SKM-1 treated with dmso at 0.1 percent for 144 hours (cell line): ENCODE measurements around the gene SLC6A13.
"Not testable (repeated sequence)": the region's sequence is repeated elsewhere in the genome, so short reads cannot be mapped to it uniquely, and the experiment has no call there.

ENCODE experiments used
- DNase-seq: peaks from one replicate; lab custom pipeline; 2025; ENCODE audit not compliant: unreplicated experiment; lab: John Stamatoyannopoulos, UW

Gene SLC6A13

GRCh38 chr12:217029-217428 is 45.6 kb downstream of the SLC6A13 start:
- not testable (repeated sequence) for DNase-seq

- DNase-seq, result no peak
Observed at GRCh38 chr12:215116-215515, 47.5 kb downstream of the SLC6A13 start.

GRCh38 chr12:214003-214741 is 48.5 kb downstream of the SLC6A13 start, which contains the start of gene SLC6A12:
Gene SLC6A12 (minus strand): TSS chr12:214157. CDS start chr12:209986, 4,171 bp downstream.
- DNase-seq, result no peak

- DNase-seq, result no peak
Observed at GRCh38 chr12:213527-213932, 49.1 kb downstream of the SLC6A13 start.

- no peak for DNase-seq
Observed at GRCh38 chr12:212715-213526, 49.7 kb downstream of the SLC6A13 start.

GRCh38 chr12:212415-212714 is 50.3 kb downstream of the SLC6A13 start:
- DNase-seq, result no peak

DNA sequence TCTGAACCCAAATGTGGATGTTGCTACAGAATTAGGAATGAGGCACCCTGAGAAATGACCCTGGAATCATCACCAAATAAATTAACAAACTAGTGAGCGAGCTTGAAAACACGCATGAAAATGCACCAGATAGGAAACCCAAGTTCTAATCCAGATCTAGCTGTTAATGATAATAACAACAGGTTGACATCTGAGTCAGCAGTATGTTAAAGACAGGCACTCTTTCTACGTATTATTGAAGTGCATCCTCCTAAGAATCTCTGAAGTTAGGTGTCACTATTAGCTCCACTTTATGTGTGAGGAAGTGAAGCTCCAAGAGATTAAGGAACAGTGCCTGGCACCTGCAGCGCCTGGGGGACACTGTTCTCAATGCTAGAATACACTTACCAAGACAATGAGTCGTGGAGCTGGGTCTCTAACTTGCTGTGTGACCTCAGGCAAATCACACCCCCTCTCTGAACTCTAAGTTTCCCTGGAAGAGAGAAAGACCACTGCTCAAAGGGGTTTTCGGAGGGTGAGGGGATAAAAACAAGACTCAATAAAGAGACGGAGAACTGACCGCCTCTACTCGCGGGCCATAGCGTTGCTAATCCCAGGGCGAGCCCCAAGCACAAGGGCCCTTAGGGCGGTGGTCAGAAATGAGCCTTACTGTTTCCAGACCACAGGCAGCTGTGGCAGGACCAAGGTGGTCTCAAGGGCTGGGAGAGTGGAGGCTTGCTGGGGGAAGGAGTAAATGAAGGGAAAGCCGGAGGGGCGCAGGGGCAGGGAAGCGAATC is 50.8 kb downstream of the SLC6A13 start:
- DNase-seq, result no peak

- DNase-seq, result no peak
Observed at GRCh38 chr12:211142-211465, 51.5 kb downstream of the SLC6A13 start.

DNA sequence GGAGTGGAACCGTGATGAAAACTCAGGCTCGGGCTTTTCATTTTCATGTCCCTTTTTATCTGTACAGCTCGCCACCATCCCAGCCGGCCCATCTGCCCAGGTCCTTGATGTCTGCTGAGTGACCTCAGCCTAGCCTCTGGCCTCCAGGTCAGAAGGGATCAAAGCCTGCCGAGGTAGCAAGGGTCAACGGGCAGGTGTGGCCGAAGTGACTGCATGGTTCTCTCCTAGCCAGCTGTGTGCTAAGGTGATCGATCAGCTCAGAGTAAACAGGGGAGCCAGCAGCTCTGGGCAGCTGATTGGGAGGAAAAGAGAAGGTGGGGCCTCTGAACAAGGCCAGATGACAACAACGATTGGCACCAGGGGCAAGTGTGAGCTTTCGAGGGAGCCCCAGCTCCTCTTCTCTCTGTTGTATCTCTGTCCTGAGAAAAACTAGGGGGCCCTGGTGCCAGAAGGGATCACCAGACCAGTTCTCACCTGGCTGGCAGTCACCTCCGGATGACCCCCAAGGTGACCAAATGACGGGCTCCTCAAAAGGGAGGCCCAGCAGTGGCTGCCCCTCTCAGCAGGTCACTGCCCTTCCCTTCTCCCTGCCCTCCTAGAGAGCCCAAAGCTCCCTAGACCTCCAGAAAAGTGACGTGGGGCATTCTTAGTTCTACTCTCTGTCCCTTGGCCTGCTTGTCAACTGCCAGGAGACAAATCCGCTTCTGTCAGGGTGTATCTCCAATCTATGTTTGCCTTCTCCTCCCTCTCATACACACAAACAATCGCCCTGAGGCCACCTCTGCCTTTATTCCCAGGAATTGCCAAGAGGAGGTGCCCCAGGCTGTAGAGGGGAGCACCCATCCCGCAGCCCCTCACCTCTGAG is 52.1 kb downstream of the SLC6A13 start:
- no peak for DNase-seq

GRCh38 chr12:209851-210250 is 52.8 kb downstream of the SLC6A13 start:
- no peak for DNase-seq

DNA sequence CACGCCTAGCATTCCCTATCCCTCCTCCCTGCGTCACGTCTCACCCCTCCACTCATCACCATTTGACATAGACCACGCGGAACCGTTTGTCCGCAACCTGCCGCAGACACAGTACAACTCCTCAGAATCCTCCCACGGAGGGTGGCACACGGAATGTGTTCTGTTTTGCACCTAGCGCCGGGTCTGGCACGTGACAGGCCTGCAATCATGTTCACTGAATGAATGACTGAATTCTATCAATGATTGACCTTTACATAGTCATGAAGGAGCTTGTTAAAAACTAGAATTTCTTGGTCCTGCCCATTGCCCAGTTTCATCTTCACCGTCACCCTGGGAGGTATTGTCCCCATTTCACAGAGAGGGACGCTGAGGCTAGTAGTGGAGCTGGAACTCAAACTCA is 53.4 kb downstream of the SLC6A13 start:
- DNase-seq, result no peak

DNA sequence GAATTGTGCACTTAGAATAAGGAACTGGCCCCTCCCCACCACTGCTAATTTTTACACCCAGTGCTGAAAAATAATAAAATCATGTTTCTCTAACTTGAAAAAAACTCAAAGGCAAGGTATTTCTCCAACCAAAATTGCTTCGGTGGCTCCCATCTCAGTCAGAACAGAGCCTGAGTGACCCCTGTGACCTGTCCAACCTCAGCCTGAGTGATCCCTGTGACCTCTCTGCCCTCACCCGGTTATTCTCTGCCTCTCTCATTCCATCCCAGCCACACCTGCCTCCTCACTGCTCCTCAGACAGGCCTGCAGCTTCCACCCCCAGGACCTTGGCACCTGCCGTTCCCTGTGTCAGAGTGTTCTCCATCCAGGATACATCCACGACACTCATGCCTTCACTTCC is 53.8 kb downstream of the SLC6A13 start:
- no peak for DNase-seq

GRCh38 chr12:207804-208203 is 54.8 kb downstream of the SLC6A13 start:
- no peak for DNase-seq

DNA sequence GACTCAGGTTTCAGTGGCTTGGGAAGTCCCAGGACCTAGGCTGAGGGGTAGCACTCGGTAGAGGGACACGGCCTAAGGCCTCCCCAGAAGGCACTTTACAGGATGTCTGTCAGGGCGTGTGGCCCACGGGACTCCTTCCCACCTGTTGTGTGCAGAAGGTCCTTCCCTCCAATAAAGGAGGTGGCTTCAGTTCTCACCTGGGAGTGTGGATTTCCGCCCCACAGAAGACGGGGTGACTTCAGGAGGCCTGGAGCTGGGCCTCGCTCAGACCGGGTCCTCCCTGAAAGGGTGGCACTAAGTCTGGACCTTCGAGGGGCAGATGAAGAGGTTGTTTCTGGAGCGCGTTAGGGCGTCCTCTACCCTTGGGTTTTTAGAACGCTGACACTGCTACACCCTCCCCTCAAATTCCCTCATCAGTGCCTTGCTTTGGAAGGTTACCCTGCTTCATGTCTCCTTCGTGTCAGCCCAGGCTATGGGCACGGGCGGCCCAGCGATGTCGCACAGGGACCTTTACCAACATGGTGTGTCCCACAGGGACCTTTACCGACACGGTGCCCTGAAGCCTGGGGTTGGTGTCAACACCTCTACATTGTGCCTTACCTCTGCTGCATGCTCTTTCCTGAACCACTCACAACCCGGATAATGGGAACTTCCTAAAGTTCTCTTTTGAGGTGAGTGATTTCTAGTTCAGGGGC is 55.7 kb downstream of the SLC6A13 start:
- no peak for DNase-seq

DNA sequence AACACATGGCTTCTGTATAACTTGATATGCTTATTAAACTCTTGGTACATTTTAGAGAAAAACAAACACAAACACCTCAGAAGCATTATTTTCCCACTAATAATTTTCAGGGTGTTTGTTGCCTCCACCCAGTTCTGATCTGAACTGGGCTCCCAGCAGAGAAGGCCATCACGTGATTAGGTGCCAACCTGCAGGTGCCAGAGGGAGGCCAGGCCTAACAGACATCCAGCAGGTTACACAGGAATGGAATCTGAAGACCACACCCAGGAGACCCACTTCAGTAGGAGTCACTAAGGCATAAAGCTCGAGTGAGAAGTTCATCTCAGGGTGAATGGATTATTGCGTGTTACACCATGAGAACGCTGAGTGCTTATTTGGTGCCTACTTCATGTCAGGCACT is 57.6 kb downstream of the SLC6A13 start:
- no peak for DNase-seq

DNA sequence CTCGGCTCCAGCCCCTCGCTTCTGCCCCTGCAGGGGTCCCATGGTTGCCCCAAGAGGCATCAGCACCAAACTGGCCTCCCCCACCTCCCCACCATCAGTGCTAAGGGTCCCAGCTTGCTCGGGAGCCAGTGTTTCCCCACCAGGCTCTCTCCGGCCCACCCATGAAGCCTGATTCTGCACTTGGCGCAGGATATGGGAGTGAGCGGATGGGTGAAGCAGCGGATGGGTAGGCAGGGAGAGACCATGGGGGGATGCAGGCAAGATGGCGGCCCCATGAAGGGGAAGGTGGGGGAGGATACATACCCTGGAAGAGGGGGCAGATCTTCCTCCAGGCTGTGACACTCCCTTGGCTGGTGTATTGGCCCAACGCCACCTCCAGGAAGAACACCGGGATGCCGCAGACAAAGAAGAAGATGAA is 58.4 kb downstream of the SLC6A13 start:
- no peak for DNase-seq

GRCh38 chr12:203462-204260 is 59.0 kb downstream of the SLC6A13 start:
- no peak for DNase-seq

GRCh38 chr12:203074-203461 is 59.6 kb downstream of the SLC6A13 start:
- no peak for DNase-seq

- DNase-seq, result no peak
Observed at GRCh38 chr12:202081-202731, 60.4 kb downstream of the SLC6A13 start.
